ENCODE measurements around the gene GLTPD2. TPM values are rescaled to one million over a fixed set of nuclear protein-coding genes. Genes with fewer than 3 reads are reported as not detected.

GLTPD2 gene
- polyA plus RNA-seq, 4 donors = 4.2 to 49.4 (median 33.8) TPM

DNA sequence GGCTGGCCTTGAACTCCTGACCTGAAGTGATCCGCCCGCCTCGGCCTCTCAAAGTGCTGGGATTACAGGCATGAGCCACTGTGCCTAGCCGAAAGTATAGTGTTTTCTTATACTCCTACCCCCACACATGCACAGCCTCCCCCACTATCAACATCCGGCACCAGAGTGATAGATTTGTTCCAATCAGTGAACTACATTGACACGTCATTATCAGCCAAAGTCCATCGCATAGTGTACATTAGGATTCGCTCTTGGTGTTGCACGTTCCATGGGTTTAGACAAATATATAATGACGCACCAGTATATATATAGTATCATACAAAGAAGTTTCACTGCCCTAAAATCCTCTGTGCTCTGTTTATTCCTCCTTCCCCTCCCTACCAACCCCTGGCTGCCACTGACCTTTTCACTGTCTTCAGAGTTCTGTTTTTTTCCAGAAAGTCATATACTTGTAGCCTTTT lies 29.0 kb upstream of the GLTPD2 start:
- Histone ChIP-seq H3K36me3 (ENCODE audit: control insufficient read depth in 3 of 3, insufficient read depth in 2 of 3, low read depth in 1 of 3, low read length in 3 of 3) (no peaks in the 10 kb centered on the region), H3K27ac (ENCODE audit: low read depth in 1 of 3, low read length in 2 of 3) (peak overlapping the region in 1 of 3 donors; percentile 60), H3K27me3 (ENCODE audit: control insufficient read depth in 3 of 3, insufficient read depth in 3 of 3, low read length in 3 of 3) (peaks cover 0 to 4% (median 4%) of the 10 kb centered on the region in 3 donors), H3K4me1 (ENCODE audit: control insufficient read depth in 3 of 3, insufficient read depth in 2 of 3, low read depth in 1 of 3, low read length in 2 of 3) (no peaks in the 10 kb centered on the region), H3K4me3 (ENCODE audit: low read depth in 1 of 3, low read length in 3 of 3) (no peak overlapping the region), H3K9me3 (ENCODE audit: control insufficient read depth in 2 of 2, insufficient read depth in 1 of 2, low read depth in 1 of 2, low read length in 1 of 2) (no peaks in the 10 kb centered on the region)
- WGBS, 3 donors = 12 to 41% (median 39%) methylated on average over 10 of the region's 10 CpGs
- peak; percentile 93 to 97 for DNase-seq
- no peak for FAIRE-seq

DNA sequence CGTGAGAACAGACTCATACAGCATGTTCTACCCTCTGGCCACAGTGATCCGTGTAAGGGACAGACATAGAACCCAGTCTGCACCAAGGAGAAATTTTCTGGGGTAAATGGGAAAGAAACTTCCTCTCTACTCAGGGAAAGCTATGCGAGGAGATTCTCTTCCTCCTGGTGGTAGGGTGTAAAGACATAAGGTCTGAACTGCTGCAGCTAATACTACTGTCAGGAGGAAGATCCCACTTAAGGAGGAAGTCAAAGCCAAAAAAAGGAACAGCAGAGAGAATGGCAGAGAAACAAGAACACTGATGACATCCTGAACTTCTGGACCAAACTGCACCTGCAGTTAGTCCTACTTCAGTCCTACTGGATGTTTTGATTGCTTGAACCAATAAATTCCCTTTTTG lies 24.2 kb upstream of the GLTPD2 start:
- 59 to 81% (median 72%) methylated on average over 3 of the region's 3 CpGs for WGBS, 3 donors
- Histone ChIP-seq H3K9me3 (ENCODE audit: control insufficient read depth in 2 of 2, insufficient read depth in 1 of 2, low read depth in 1 of 2, low read length in 1 of 2) (no peaks in the 10 kb centered on the region), H3K4me1 (ENCODE audit: control insufficient read depth in 3 of 3, insufficient read depth in 2 of 3, low read depth in 1 of 3, low read length in 2 of 3) (peaks cover 0 to 2% (median 0%) of the 10 kb centered on the region in 3 donors), H3K27ac (ENCODE audit: low read depth in 1 of 3, low read length in 2 of 3) (peak overlapping the region in 1 of 3 donors; percentile 37), H3K4me3 (ENCODE audit: low read depth in 1 of 3, low read length in 3 of 3) (no peak overlapping the region), H3K36me3 (ENCODE audit: control insufficient read depth in 3 of 3, insufficient read depth in 2 of 3, low read depth in 1 of 3, low read length in 3 of 3) (no peaks in the 10 kb centered on the region), H3K27me3 (ENCODE audit: control insufficient read depth in 3 of 3, insufficient read depth in 3 of 3, low read length in 3 of 3) (no peaks in the 10 kb centered on the region)
- no peak for DNase-seq
- FAIRE-seq = no peak

DNA sequence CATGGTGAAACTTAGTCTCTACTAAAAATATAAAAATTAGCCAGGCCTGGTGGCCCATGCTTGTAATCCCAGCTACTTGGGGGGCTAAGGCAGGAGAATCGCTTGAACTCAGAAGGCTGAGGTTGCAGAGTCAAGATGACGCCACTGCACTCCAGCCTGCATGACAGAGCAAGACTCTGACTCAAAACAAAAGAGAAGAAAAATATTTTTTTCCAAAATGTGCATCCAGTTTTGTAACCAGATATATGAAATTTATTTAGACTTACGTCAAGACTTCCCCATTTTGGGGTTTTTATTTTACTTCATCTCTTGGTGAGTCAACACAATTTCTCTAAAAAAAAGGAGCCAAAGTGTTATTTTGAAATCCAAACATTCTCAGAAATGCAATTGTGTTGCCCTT lies 22.6 kb upstream of the GLTPD2 start:
- FAIRE-seq (no peak), DNase-seq (no peak)
- H3K27me3 ChIP-seq (ENCODE audit: control insufficient read depth in 3 of 3, insufficient read depth in 3 of 3, low read length in 3 of 3) = no peaks in the 10 kb centered on the region
- 85 to 90% (median 86%) methylated on average over 3 of the region's 3 CpGs for WGBS, 3 donors
- no peaks in the 10 kb centered on the region for H3K36me3 ChIP-seq (ENCODE audit: control insufficient read depth in 3 of 3, insufficient read depth in 2 of 3, low read depth in 1 of 3, low read length in 3 of 3)
- no peaks in the 10 kb centered on the region for H3K9me3 ChIP-seq (ENCODE audit: control insufficient read depth in 2 of 2, insufficient read depth in 1 of 2, low read depth in 1 of 2, low read length in 1 of 2)
- peaks cover 0 to 13% (median 6%) of the 10 kb centered on the region in 3 donors for H3K4me1 ChIP-seq (ENCODE audit: control insufficient read depth in 3 of 3, insufficient read depth in 2 of 3, low read depth in 1 of 3, low read length in 2 of 3)
- peak overlapping the region in 1 of 3 donors; percentile 58 for H3K27ac ChIP-seq (ENCODE audit: low read depth in 1 of 3, low read length in 2 of 3)
- no peak overlapping the region for H3K4me3 ChIP-seq (ENCODE audit: low read depth in 1 of 3, low read length in 3 of 3)

DNA sequence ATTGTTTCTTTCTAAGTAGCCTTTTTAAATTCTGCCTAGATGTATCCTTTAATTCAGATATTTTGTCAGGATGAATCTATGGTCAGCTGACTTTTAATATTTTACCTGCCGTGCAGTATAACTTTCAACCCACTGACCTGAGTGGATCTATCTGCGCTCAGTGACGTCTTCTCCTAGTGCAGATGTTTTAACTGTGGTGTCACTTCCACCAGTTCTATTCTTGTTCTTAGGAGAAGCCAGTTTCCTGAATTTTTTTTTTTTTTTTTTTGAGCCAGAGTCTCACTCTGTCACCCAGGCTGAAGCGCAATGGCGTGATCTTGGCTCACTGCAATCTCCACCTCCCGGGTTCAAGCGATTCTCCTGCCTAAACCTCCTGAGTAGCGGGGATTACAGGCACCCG lies 22.0 kb upstream of the GLTPD2 start:
- Histone ChIP-seq H3K27ac (ENCODE audit: low read depth in 1 of 3, low read length in 2 of 3) (no peak overlapping the region), H3K4me1 (ENCODE audit: control insufficient read depth in 3 of 3, insufficient read depth in 2 of 3, low read depth in 1 of 3, low read length in 2 of 3) (peaks cover 0 to 16% (median 6%) of the 10 kb centered on the region in 3 donors), H3K27me3 (ENCODE audit: control insufficient read depth in 3 of 3, insufficient read depth in 3 of 3, low read length in 3 of 3) (no peaks in the 10 kb centered on the region), H3K4me3 (ENCODE audit: low read depth in 1 of 3, low read length in 3 of 3) (no peak overlapping the region), H3K36me3 (ENCODE audit: control insufficient read depth in 3 of 3, insufficient read depth in 2 of 3, low read depth in 1 of 3, low read length in 3 of 3) (no peaks in the 10 kb centered on the region), H3K9me3 (ENCODE audit: control insufficient read depth in 2 of 2, insufficient read depth in 1 of 2, low read depth in 1 of 2, low read length in 1 of 2) (no peaks in the 10 kb centered on the region)
- FAIRE-seq = no peak
- no peak for DNase-seq
- WGBS, 3 donors = 84 to 92% (median 91%) methylated on average over 9 of the region's 9 CpGs

DNA sequence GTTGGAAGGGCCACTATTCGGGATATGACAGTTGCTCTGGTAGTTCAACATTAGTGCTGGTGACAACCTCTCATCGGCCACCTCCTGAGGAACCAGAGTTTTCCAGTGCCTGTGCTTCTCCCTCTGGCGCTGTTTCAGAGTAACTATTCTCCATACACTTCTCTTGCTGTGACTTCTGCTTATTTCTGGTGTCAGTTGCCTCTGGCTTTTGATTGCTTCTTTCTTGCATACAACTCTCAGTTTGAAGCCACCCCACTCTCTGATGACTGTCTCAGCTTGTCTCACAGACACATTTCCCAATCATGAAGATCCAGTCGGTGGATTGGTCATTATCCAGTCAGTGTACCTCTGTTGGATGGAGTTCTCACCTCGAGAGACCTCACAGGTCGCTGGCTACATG lies 20.5 kb upstream of the GLTPD2 start:
- H3K27ac ChIP-seq (ENCODE audit: low read depth in 1 of 3, low read length in 2 of 3) = no peak overlapping the region
- no peak for DNase-seq
- no peak for FAIRE-seq
- H3K9me3 ChIP-seq (ENCODE audit: control insufficient read depth in 2 of 2, insufficient read depth in 1 of 2, low read depth in 1 of 2, low read length in 1 of 2) = no peaks in the 10 kb centered on the region
- H3K27me3 ChIP-seq (ENCODE audit: control insufficient read depth in 3 of 3, insufficient read depth in 3 of 3, low read length in 3 of 3) = no peaks in the 10 kb centered on the region
- H3K4me3 ChIP-seq (ENCODE audit: low read depth in 1 of 3, low read length in 3 of 3) = no peak overlapping the region
- H3K4me1 ChIP-seq (ENCODE audit: control insufficient read depth in 3 of 3, insufficient read depth in 2 of 3, low read depth in 1 of 3, low read length in 2 of 3) = peaks cover 0 to 26% (median 7%) of the 10 kb centered on the region in 3 donors
- WGBS, 3 donors = 84 to 88% (median 84%) methylated on average over 6 of the region's 6 CpGs
- H3K36me3 ChIP-seq (ENCODE audit: control insufficient read depth in 3 of 3, insufficient read depth in 2 of 3, low read depth in 1 of 3, low read length in 3 of 3) = no peaks in the 10 kb centered on the region

DNA sequence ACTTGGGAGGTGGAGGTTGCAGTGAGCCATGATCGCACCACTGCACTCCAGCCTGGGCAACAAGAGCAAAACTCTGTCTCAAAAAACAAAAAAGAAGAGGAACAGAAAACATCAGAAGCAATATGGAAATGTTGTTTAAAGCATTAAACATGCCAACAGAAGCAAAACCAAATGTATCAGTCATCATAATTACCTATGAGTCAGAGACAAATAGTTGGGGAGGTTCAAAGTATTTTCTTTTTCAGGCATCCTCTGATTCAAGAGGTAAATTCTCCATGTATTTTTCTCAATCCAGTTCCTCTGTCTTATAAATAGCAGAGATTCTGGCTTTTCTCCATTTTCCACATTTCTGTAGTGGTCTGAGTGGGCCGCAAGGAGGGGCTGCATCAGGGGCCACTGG lies 19.1 kb upstream of the GLTPD2 start:
- Histone ChIP-seq H3K4me1 (ENCODE audit: control insufficient read depth in 3 of 3, insufficient read depth in 2 of 3, low read depth in 1 of 3, low read length in 2 of 3) (peaks cover 0 to 26% (median 7%) of the 10 kb centered on the region in 3 donors), H3K4me3 (ENCODE audit: low read depth in 1 of 3, low read length in 3 of 3) (no peak overlapping the region), H3K27ac (ENCODE audit: low read depth in 1 of 3, low read length in 2 of 3) (peak overlapping the region; percentile 30 to 57 (median 32)), H3K9me3 (ENCODE audit: control insufficient read depth in 2 of 2, insufficient read depth in 1 of 2, low read depth in 1 of 2, low read length in 1 of 2) (no peaks in the 10 kb centered on the region), H3K27me3 (ENCODE audit: control insufficient read depth in 3 of 3, insufficient read depth in 3 of 3, low read length in 3 of 3) (peaks cover 0 to 2% (median 0%) of the 10 kb centered on the region in 3 donors), H3K36me3 (ENCODE audit: control insufficient read depth in 3 of 3, insufficient read depth in 2 of 3, low read depth in 1 of 3, low read length in 3 of 3) (no peaks in the 10 kb centered on the region)
- no peak for FAIRE-seq
- DNase-seq = peak in 1 of 2 donors; percentile 72
- 89 to 97% (median 96%) methylated on average over 2 of the region's 2 CpGs for WGBS, 3 donors

DNA sequence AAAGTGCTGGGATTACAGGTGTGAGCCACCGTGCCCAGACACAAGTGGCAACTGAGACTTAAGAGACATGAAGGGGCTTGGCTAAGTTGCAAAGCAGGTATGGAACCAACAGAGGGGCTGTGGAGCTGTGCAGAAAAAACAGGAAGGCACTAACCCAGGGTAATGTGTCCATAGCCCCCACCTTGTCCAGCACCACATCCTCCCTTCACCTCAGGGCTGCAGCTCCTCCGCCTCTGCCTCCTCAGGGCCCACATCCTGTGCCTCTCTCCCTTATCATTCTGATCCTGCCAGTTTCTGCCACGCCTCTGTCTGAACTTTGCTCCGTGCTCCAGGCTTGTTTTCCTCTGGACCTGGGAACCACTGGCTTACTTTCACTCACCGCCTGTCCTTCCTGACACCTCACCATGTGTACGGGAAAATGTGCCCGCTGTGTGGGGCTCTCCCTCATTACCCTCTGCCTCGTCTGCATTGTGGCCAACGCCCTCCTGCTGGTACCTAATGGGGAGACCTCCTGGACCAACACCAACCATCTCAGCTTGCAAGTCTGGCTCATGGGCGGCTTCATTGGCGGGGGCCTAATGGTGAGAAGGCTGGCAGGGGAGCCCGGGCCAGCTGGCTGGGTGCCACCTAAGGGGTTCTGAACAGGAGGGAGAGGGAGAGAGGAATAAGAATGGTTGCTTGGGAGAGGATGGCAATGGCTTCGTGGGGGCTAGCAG lies 17.1 kb upstream of the GLTPD2 start, which contains the start of gene TM4SF5:
TM4SF5 (plus strand) TSS at position 368 of the 716 bp plus-strand sequence; CDS start at position 405, 37 bp downstream.
- WGBS, 3 donors = 14 to 42% (median 20%) methylated on average over 13 of the region's 13 CpGs

DNA sequence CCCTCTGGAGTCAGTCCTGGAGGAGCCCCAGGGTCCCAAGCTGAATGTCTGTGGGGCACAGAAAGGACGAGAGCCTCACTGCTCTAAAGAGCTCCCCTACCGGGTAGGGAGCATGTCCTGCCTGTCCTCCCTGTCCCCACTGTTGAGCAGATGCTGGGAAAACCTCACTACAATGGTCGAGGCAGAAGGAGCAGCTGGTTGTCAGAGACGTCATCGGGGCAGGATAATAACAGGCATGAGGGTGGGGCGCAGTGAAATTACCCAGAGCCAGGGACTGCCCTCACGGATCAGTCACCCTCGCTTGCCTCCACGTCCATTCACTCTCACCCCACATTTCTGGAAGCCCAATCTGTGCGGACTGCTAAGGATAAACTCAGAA lies 16.5 kb upstream of the GLTPD2 start:
- Histone ChIP-seq H3K27me3 (ENCODE audit: control insufficient read depth in 3 of 3, insufficient read depth in 3 of 3, low read length in 3 of 3) (peaks cover 0 to 2% (median 0%) of the 10 kb centered on the region in 3 donors), H3K36me3 (ENCODE audit: control insufficient read depth in 3 of 3, insufficient read depth in 2 of 3, low read depth in 1 of 3, low read length in 3 of 3) (no peaks in the 10 kb centered on the region), H3K9me3 (ENCODE audit: control insufficient read depth in 2 of 2, insufficient read depth in 1 of 2, low read depth in 1 of 2, low read length in 1 of 2) (no peaks in the 10 kb centered on the region), H3K4me1 (ENCODE audit: control insufficient read depth in 3 of 3, insufficient read depth in 2 of 3, low read depth in 1 of 3, low read length in 2 of 3) (peaks cover 0 to 26% (median 7%) of the 10 kb centered on the region in 3 donors), H3K27ac (ENCODE audit: low read depth in 1 of 3, low read length in 2 of 3) (peak overlapping the region; percentile 82 to 93 (median 90)), H3K4me3 (ENCODE audit: low read depth in 1 of 3, low read length in 3 of 3) (peak overlapping the region in 2 of 3 donors; percentile 27 to 68)
- WGBS, 3 donors = 27 to 56% (median 33%) methylated on average over 10 of the region's 10 CpGs
- DNase-seq (peak; percentile 72 to 85), FAIRE-seq (no peak)

More for the DNA sequence above, 17.1 kb upstream of the GLTPD2 start, which contains the start of gene TM4SF5:
- peak within 1 kb of the TSS in 2 of 3 donors; percentile 27 to 68 for H3K4me3 ChIP-seq (ENCODE audit: low read depth in 1 of 3, low read length in 3 of 3)
- DNase-seq = peak; percentile 96 to 99
- H3K27me3 ChIP-seq (ENCODE audit: control insufficient read depth in 3 of 3, insufficient read depth in 3 of 3, low read length in 3 of 3) = peaks cover 0 to 2% (median 0%) of the 10 kb centered on the region in 3 donors
- FAIRE-seq = no peak
- H3K27ac ChIP-seq (ENCODE audit: low read depth in 1 of 3, low read length in 2 of 3) = peak within 1 kb of the TSS; percentile 82 to 93 (median 90)
- no peaks in the 10 kb centered on the region for H3K36me3 ChIP-seq (ENCODE audit: control insufficient read depth in 3 of 3, insufficient read depth in 2 of 3, low read depth in 1 of 3, low read length in 3 of 3)
- no peaks in the 10 kb centered on the region for H3K9me3 ChIP-seq (ENCODE audit: control insufficient read depth in 2 of 2, insufficient read depth in 1 of 2, low read depth in 1 of 2, low read length in 1 of 2)
- H3K4me1 ChIP-seq (ENCODE audit: control insufficient read depth in 3 of 3, insufficient read depth in 2 of 3, low read depth in 1 of 3, low read length in 2 of 3) = peaks cover 0 to 26% (median 7%) of the 10 kb centered on the region in 3 donors

All from small intestine (tissue), 7 donors.